Tibial nerve (tissue), 4 donors: ENCODE data around the gene FALEC. TPM values are rescaled to one million over a fixed set of nuclear protein-coding genes. Genes with fewer than 3 reads are reported as not detected.

ENCODE experiments used
- DNase-seq, 2 donors: peaks; one replicate each; pipeline ENCODE4 v3.0.0-alpha.2; 2019; ENCODE audit warnings: low spot score in 2 of 2
- H3K27ac ChIP-seq, 4 donors: fragments of 200-600 bp; sonication (generic) in 3 of 4; one replicate each; pipeline ENCODE4 v1.5.1; 2017 to 2019; ENCODE audit warnings: mild to moderate bottlenecking in 1 of 4
- H3K27me3 ChIP-seq, 2 donors: fragments of 200-600 bp; sonication (generic) in 1 of 2; one replicate each; pipeline versions ENCODE4 v1.5.1 to v1.6.0; 2017 to 2019
- H3K36me3 ChIP-seq, 3 donors: fragments of 200-600 bp; sonication (generic); one replicate each; pipeline ENCODE4 v1.5.1; 2018 to 2019
- H3K4me1 ChIP-seq, 4 donors: fragments of 200-600 bp; sonication (generic) in 3 of 4; one replicate each; pipeline ENCODE4 v1.5.1; 2017 to 2019
- H3K4me3 ChIP-seq, 4 donors: fragments of 200-600 bp; sonication (generic) in 3 of 4; one replicate each; pipeline ENCODE4 v1.5.1; 2017 to 2019; ENCODE audit warnings: mild to moderate bottlenecking in 1 of 4, moderate library complexity in 1 of 4
- H3K9me3 ChIP-seq, 4 donors: fragments of 200-600 bp; sonication (generic) in 3 of 4; one replicate each; pipeline ENCODE4 v1.5.1; 2017 to 2019
- EP300 ChIP-seq, 2 donors: sonication (generic); formaldehyde crosslinking; IDR thresholded peaks; one replicate each; pipeline ENCODE4 v1.6.1; 2017; ENCODE audit warnings: antibody characterized with exemption in 2 of 2, mild to moderate bottlenecking in 1 of 2
- POLR2A ChIP-seq, 2 donors: fragments of 450-650 bp; IDR thresholded peaks; one replicate each; pipeline ENCODE4 v1.6.1; 2017; ENCODE audit warnings: antibody characterized with exemption in 2 of 2, mild to moderate bottlenecking in 2 of 2, moderate library complexity in 2 of 2
- WGBS, 2 donors: methylation state at CpG; one replicate each; pipeline ENCODE4 v1.1.5; 2018; 5-methylcytosine and 5-hydroxymethylcytosine counted together
- total RNA-seq, 4 donors: library from RNA; depleted of rRNA; stranded (reverse); fragments of >200 nt; gene quantifications; one replicate each; pipeline ENCODE4 v1.1.0, GENCODE V29; 2016
- TF ChIP-seq, protein P1 (sequence below), 5 experiments: fragments of 200-600 bp in 3 of 5; fragments of 450-650 bp in 2 of 5; sonication (generic) in 3 of 5; IDR thresholded peaks; one replicate each; pipeline ENCODE4 v1.5.1; 2016 to 2019; ENCODE audit warnings: antibody characterized with exemption in 5 of 5, mild to moderate bottlenecking in 3 of 5, moderate library complexity in 2 of 5

FALEC gene
- total RNA-seq, 4 donors from 2014 or later = not detected

DNA sequence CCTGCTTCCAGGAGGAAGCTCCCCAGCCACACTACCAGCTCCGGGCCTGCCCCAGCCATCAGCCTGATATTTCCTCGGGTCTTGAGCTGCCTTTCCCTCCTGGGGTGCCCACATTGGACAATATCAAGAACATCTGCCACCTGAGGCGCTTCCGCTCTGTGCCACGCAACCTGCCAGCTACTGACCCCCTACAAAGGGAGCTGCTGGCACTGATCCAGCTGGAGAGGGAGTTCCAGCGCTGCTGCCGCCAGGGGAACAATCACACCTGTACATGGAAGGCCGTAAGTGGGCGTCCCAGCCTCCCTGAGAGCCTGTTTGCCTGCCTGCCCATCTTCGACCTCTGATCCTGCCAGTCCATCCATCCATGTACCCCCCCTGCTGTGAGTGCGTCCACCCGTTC lies 4.0 kb upstream of the FALEC start:
- Histone ChIP-seq H3K27ac (no peak overlapping the region), H3K4me3 (no peak overlapping the region), H3K9me3 (no peaks in the 10 kb centered on the region), H3K36me3 (peaks cover 0 to 61% (median 0%) of the 10 kb centered on the region in 3 donors), H3K27me3 (no peaks in the 10 kb centered on the region), H3K4me1 (peaks cover 0 to 38% (median 10%) of the 10 kb centered on the region in 4 donors)
- DNase-seq = no peak
- WGBS, 2 donors = 85 to 92% methylated on average over 12 of the region's 12 CpGs
- TF ChIP-seq POLR2A (IDR thresholded peaks at IDR 0.05) (no peak), EP300 (IDR thresholded peaks at IDR 0.05) (no peak)
- TF ChIP-seq, protein P1, sequence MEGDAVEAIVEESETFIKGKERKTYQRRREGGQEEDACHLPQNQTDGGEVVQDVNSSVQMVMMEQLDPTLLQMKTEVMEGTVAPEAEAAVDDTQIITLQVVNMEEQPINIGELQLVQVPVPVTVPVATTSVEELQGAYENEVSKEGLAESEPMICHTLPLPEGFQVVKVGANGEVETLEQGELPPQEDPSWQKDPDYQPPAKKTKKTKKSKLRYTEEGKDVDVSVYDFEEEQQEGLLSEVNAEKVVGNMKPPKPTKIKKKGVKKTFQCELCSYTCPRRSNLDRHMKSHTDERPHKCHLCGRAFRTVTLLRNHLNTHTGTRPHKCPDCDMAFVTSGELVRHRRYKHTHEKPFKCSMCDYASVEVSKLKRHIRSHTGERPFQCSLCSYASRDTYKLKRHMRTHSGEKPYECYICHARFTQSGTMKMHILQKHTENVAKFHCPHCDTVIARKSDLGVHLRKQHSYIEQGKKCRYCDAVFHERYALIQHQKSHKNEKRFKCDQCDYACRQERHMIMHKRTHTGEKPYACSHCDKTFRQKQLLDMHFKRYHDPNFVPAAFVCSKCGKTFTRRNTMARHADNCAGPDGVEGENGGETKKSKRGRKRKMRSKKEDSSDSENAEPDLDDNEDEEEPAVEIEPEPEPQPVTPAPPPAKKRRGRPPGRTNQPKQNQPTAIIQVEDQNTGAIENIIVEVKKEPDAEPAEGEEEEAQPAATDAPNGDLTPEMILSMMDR (IDR thresholded peaks at IDR 0.05) = no peak

DNA sequence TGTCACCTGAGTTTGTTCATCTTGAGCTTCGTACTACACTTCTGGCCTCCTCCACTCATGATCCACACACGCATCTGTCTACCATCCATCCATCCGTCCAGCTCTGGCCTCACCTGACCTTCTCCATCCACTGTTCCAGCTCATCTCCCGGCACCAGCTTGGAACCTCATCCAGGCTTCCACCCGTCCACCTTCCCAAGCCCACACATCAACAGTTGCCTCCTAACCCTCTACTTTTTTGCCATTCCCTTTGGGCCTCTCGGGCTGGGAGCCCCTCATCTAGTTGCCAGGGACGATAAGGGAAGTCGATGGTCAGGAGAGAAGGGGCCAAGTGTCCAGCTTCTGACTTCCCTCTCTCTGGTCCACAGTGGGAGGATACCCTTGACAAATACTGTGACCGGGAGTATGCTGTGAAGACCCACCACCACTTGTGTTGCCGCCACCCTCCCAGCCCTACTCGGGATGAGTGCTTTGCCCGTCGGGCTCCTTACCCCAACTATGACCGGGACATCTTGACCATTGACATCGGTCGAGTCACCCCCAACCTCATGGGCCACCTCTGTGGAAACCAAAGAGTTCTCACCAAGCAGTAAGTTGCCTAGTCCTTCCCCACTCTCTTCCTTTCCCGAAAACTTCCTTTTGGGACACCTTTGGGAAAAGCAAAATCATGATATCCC lies 3.4 kb upstream of the FALEC start:
- 84 to 86% methylated on average over 17 of the region's 17 CpGs for WGBS, 2 donors
- peaks cover 0 to 55% (median 0%) of the 10 kb centered on the region in 3 donors for H3K36me3 ChIP-seq
- H3K9me3 ChIP-seq = no peaks in the 10 kb centered on the region
- no peaks in the 10 kb centered on the region for H3K27me3 ChIP-seq
- no peak overlapping the region for H3K27ac ChIP-seq
- no peak for DNase-seq
- peaks cover 0 to 43% (median 11%) of the 10 kb centered on the region in 4 donors for H3K4me1 ChIP-seq
- H3K4me3 ChIP-seq = no peak overlapping the region
- no peak for TF ChIP-seq POLR2A (IDR thresholded peaks at IDR 0.05)
- TF ChIP-seq, protein P1 (IDR thresholded peaks at IDR 0.05) = no peak
- TF ChIP-seq EP300 (IDR thresholded peaks at IDR 0.05) = no peak

DNA sequence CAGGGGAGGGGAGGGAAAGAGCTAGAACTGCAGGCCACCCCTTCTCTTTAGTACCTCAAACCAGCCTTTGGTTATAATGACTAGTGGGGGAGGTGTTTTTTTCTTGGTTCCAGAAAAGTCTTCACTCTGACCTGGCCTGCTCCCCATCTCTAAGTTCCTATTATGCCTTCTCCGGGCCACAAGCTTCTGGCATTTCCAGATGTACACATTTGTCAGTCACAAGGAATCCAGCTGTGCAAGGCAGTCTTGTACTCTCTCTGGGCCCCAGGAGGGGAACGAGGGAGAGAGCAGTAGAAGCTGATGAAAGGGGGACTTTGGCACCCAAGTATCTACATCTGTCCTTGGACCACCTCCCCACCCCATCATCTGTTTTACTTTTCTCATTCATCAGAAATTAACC lies 2.7 kb upstream of the FALEC start:
- H3K27me3 ChIP-seq = no peaks in the 10 kb centered on the region
- H3K9me3 ChIP-seq = no peaks in the 10 kb centered on the region
- peaks cover 0 to 39% (median 9%) of the 10 kb centered on the region in 4 donors for H3K4me1 ChIP-seq
- peaks cover 0 to 53% (median 0%) of the 10 kb centered on the region in 3 donors for H3K36me3 ChIP-seq
- no peak for TF ChIP-seq EP300 (IDR thresholded peaks at IDR 0.05)
- TF ChIP-seq, protein P1 (IDR thresholded peaks at IDR 0.05) = no peak
- no peak for TF ChIP-seq POLR2A (IDR thresholded peaks at IDR 0.05)
- H3K27ac ChIP-seq = no peak overlapping the region
- no peak overlapping the region for H3K4me3 ChIP-seq
- no peak for DNase-seq
- WGBS, 2 donors = 57 to 60% methylated on average over 2 of the region's 2 CpGs

DNA sequence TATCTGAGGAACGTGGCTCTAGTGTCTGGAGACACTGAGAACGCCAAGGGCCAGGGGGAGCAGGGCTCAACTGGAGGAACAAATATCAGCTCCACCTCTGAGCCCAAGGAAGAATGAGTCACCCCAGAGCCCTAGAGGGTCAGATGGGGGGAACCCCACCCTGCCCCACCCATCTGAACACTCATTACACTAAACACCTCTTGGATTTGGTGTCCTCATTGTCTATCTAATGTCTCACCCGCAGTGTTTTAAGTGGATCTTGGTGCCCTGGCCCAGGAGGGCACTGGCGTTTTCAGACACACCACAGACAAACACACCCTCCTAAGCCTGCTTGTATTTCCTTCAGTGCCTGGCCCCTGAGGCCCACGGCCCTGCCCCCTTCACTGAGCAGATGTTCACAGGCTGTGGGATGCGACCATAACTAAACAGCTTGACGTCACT lies 2.2 kb upstream of the FALEC start:
- Histone ChIP-seq H3K27ac (no peak overlapping the region), H3K4me1 (peaks cover 0 to 33% (median 9%) of the 10 kb centered on the region in 4 donors), H3K4me3 (no peak overlapping the region), H3K36me3 (peaks cover 0 to 51% (median 0%) of the 10 kb centered on the region in 3 donors), H3K9me3 (no peaks in the 10 kb centered on the region), H3K27me3 (no peaks in the 10 kb centered on the region)
- WGBS, 2 donors = 85 to 86% methylated on average over 7 of the region's 7 CpGs
- no peak for TF ChIP-seq EP300 (IDR thresholded peaks at IDR 0.05)
- no peak for TF ChIP-seq POLR2A (IDR thresholded peaks at IDR 0.05)
- TF ChIP-seq, protein P1 (IDR thresholded peaks at IDR 0.05) = no peak
- DNase-seq = no peak

DNA sequence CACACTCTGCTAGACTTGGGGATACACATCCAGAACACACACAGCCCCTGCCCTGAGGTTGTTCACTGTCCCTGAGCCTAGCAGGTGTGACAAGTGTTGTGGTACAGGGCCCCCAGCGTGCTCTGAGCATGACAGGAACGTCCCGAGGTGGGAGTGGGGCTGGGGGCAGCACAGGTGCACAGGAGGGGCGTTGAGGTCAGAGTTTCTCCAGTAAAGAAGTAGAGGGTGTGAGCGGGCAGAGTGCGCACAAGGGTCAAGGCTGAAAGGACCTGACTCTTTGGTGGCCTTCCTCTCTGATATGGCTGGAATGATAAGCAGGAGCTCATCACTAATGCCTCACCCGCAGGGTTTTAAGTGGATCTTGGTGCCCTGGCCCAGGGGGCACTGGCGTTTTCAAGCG lies 1.3 kb upstream of the FALEC start:
- H3K27ac ChIP-seq = no peak overlapping the region
- no peaks in the 10 kb centered on the region for H3K9me3 ChIP-seq
- no peak for DNase-seq
- H3K27me3 ChIP-seq = no peaks in the 10 kb centered on the region
- H3K36me3 ChIP-seq = peaks cover 0 to 42% (median 0%) of the 10 kb centered on the region in 3 donors
- H3K4me3 ChIP-seq = no peak overlapping the region
- 91 to 93% methylated on average over 9 of the region's 9 CpGs for WGBS, 2 donors
- TF ChIP-seq, protein P1 (IDR thresholded peaks at IDR 0.05) = no peak
- no peak for TF ChIP-seq EP300 (IDR thresholded peaks at IDR 0.05)
- TF ChIP-seq POLR2A (IDR thresholded peaks at IDR 0.05) = no peak
- peaks cover 0 to 24% (median 9%) of the 10 kb centered on the region in 4 donors for H3K4me1 ChIP-seq
